Type B pancreatic cell (in vitro differentiated cells): ENCODE data around the gene MASTL. TPM values are rescaled to one million over a fixed set of nuclear protein-coding genes. Genes with fewer than 3 reads are reported as not detected.

Experiments
- DNase-seq: peaks from one replicate; pipeline ENCODE4 v3.0.0; 2021; ENCODE audit warnings: mixed read lengths; ENCODE audit not compliant: unreplicated experiment; ENCODE audit errors: extremely low spot score
- H3K27ac Mint-ChIP-seq: 2 replicates; pipeline ENCODE4 v1.8.0; 2021; ENCODE audit warnings: mild to moderate bottlenecking, mixed read lengths
- H3K27me3 Mint-ChIP-seq: 2 replicates; pipeline ENCODE4 v1.8.0; 2021; ENCODE audit warnings: mixed read lengths
- H3K36me3 Mint-ChIP-seq: 2 replicates; pipeline ENCODE4 v1.8.0; 2021; ENCODE audit warnings: mixed read lengths
- H3K4me1 Mint-ChIP-seq: one replicate; pipeline ENCODE4 v1.8.0; 2021; ENCODE audit warnings: mixed read lengths; ENCODE audit not compliant: unreplicated experiment
- H3K4me3 Mint-ChIP-seq: 2 replicates; pipeline ENCODE4 v1.8.0; 2021; ENCODE audit warnings: mild to moderate bottlenecking, mixed read lengths
- H3K9me3 Mint-ChIP-seq: 2 replicates; pipeline ENCODE4 v1.8.0; 2021; ENCODE audit warnings: mixed read lengths
- CTCF ChIP-seq: fragments of 200-600 bp; sonication (generic); conservative IDR thresholded peaks from 2 replicates; pipeline ENCODE4 v1.5.0; 2021; ENCODE audit warnings: antibody characterized with exemption, mild to moderate bottlenecking
- long read RNA-seq: library from polyadenylated mRNA; unstranded; transcript quantifications from one replicate; pipeline ENCODE4 v2.0.0, GENCODE V29; 2020
- total RNA-seq: library from RNA; stranded (reverse); gene quantifications from 2 replicates; pipeline ENCODE4 v1.2.1, GENCODE V29; 2021; ENCODE audit warnings: low replicate concordance

Gene MASTL
- 14.5 and 16.8 TPM in 2 replicates for total RNA-seq
- long read RNA-seq, partial matches to known transcripts, result 14 of 23 reads
- long read RNA-seq, other reads (novel, unspliced or antisense), result 6 of 23 reads

- TF ChIP-seq CTCF, result no peak
- H3K27ac Mint-ChIP-seq, result peak within 1 kb of the TSS; percentile 100
- peak; percentile 91 for DNase-seq
- H3K27me3 Mint-ChIP-seq, result no peaks in the 10 kb centered on the region
- peaks cover 26% of the 10 kb centered on the region for H3K4me1 Mint-ChIP-seq
- H3K4me3 Mint-ChIP-seq, result peak within 1 kb of the TSS; percentile 99
- peaks cover 25% of the 10 kb centered on the region for H3K36me3 Mint-ChIP-seq
- no peaks in the 10 kb centered on the region for H3K9me3 Mint-ChIP-seq
These were observed at the start of gene MASTL for GRCh38 chr10:27155066-27155754. Gene MASTL (plus strand): TSS chr10:27155352. CDS start chr10:27155427, 75 bp downstream.

GRCh38 chr10:27108165-27108564 is 47.0 kb upstream of the MASTL start:
- Mint-ChIP-seq H3K9me3 (no peaks in the 10 kb centered on the region), H3K27me3 (no peaks in the 10 kb centered on the region), H3K4me3 (no peak overlapping the region), H3K36me3 (peaks cover 24% of the 10 kb centered on the region), H3K27ac (no peak overlapping the region), H3K4me1 (no peaks in the 10 kb centered on the region)
- no peak for TF ChIP-seq CTCF
- no peak for DNase-seq

GRCh38 chr10:27134371-27134770 is 20.8 kb upstream of the MASTL start:
- H3K27ac Mint-ChIP-seq, result no peak overlapping the region
- H3K4me3 Mint-ChIP-seq, result no peak overlapping the region
- DNase-seq, result no peak
- H3K36me3 Mint-ChIP-seq, result peaks cover 33% of the 10 kb centered on the region
- H3K9me3 Mint-ChIP-seq, result no peaks in the 10 kb centered on the region
- no peaks in the 10 kb centered on the region for H3K4me1 Mint-ChIP-seq
- H3K27me3 Mint-ChIP-seq, result no peaks in the 10 kb centered on the region
- TF ChIP-seq CTCF, result no peak

- H3K36me3 Mint-ChIP-seq, result peaks cover 24% of the 10 kb centered on the region
- H3K4me1 Mint-ChIP-seq, result no peaks in the 10 kb centered on the region
- DNase-seq, result no peak
These were observed 16.9 kb upstream of the MASTL start for GRCh38 chr10:27138277-27138676.

GRCh38 chr10:27143686-27144085 is 11.5 kb upstream of the MASTL start:
- H3K27me3 Mint-ChIP-seq, result no peaks in the 10 kb centered on the region
- peaks cover 38% of the 10 kb centered on the region for H3K36me3 Mint-ChIP-seq
- no peak overlapping the region for H3K4me3 Mint-ChIP-seq
- peak overlapping the region; percentile 43 for H3K27ac Mint-ChIP-seq
- H3K9me3 Mint-ChIP-seq, result no peaks in the 10 kb centered on the region
- DNase-seq, result no peak
- no peaks in the 10 kb centered on the region for H3K4me1 Mint-ChIP-seq
- no peak for TF ChIP-seq CTCF

More at GRCh38 chr10:27138277-27138676, 16.9 kb upstream of the MASTL start:
- no peak for TF ChIP-seq CTCF
- H3K9me3 Mint-ChIP-seq, result no peaks in the 10 kb centered on the region
- no peak overlapping the region for H3K27ac Mint-ChIP-seq
- no peak overlapping the region for H3K4me3 Mint-ChIP-seq
- H3K27me3 Mint-ChIP-seq, result no peaks in the 10 kb centered on the region
